Cerebellar cortex (tissue), 1 donor: ENCODE results near the gene RAF1.
"Not testable (repeated sequence)": the region's sequence is repeated elsewhere in the genome, so short reads cannot be mapped to it uniquely, and the experiment has no call there.

Experiments
- DNase-seq: peaks from one replicate; pipeline ENCODE4 v3.0.0-alpha.2; 2015; ENCODE audit warnings: low spot score

RAF1 gene

GRCh38 chr3:12675115-12675810 is 11.3 kb upstream of the RAF1 start:
- no peak for DNase-seq

GRCh38 chr3:12673956-12674736 is 10.2 kb upstream of the RAF1 start:
- DNase-seq, result not testable (repeated sequence)

GRCh38 chr3:12671120-12671450 is 7.2 kb upstream of the RAF1 start:
- no peak for DNase-seq

- DNase-seq, result no peak
Observed at GRCh38 chr3:12670365-12671119, 6.6 kb upstream of the RAF1 start.

- DNase-seq, result no peak
Observed at GRCh38 chr3:12663401-12663935, 449 bp downstream of the RAF1 start.

GRCh38 chr3:12662593-12663400 is 1.1 kb downstream of the RAF1 start:
- peak; percentile 44 for DNase-seq

GRCh38 chr3:12661926-12662592 is 1.9 kb downstream of the RAF1 start:
- no peak for DNase-seq

GRCh38 chr3:12661375-12661774 is 2.5 kb downstream of the RAF1 start:
- not testable (repeated sequence) for DNase-seq

GRCh38 chr3:12660196-12660595 is 3.7 kb downstream of the RAF1 start:
- no peak for DNase-seq

- no peak for DNase-seq
Observed at GRCh38 chr3:12659316-12660015, 4.5 kb downstream of the RAF1 start.

- DNase-seq, result no peak
Observed at GRCh38 chr3:12658593-12659058, 5.3 kb downstream of the RAF1 start.

GRCh38 chr3:12656850-12657249 is 7.1 kb downstream of the RAF1 start:
- DNase-seq, result no peak

- DNase-seq, result no peak
Observed at GRCh38 chr3:12656193-12656592, 7.7 kb downstream of the RAF1 start.

GRCh38 chr3:12655701-12656100 is 8.2 kb downstream of the RAF1 start:
- no peak for DNase-seq

- no peak for DNase-seq
Observed at GRCh38 chr3:12653747-12654146, 10.2 kb downstream of the RAF1 start.

- DNase-seq, result no peak
Observed at GRCh38 chr3:12648384-12648959, 15.4 kb downstream of the RAF1 start.

- no peak for DNase-seq
Observed at GRCh38 chr3:12644331-12644937, 19.5 kb downstream of the RAF1 start.

GRCh38 chr3:12643724-12644123 is 20.2 kb downstream of the RAF1 start:
- DNase-seq, result no peak

GRCh38 chr3:12643010-12643380 is 20.9 kb downstream of the RAF1 start:
- DNase-seq, result no peak

GRCh38 chr3:12640853-12641252 is 23.1 kb downstream of the RAF1 start:
- not testable (repeated sequence) for DNase-seq
